Nephron progenitor cell (in vitro differentiated cells): Measurements from ENCODE around the gene CHRNB2.

Experiments used
- DNase-seq: peaks from one replicate; pipeline ENCODE4 v3.0.0; 2021
- H3K27ac Mint-ChIP-seq: 2 replicates; pipeline ENCODE4 v1.8.0; 2021; ENCODE audit warnings: mild to moderate bottlenecking, moderate library complexity, mixed read lengths
- H3K27me3 Mint-ChIP-seq: 2 replicates; pipeline ENCODE4 v1.8.0; 2021; ENCODE audit warnings: mild to moderate bottlenecking, low read depth, mixed read lengths; ENCODE audit not compliant: poor library complexity
- H3K36me3 Mint-ChIP-seq: 2 replicates; pipeline ENCODE4 v1.8.0; 2021; ENCODE audit warnings: low read depth, mixed read lengths
- H3K4me1 Mint-ChIP-seq: 2 replicates; pipeline ENCODE4 v1.8.0; 2021; ENCODE audit warnings: mixed read lengths
- H3K4me3 Mint-ChIP-seq: 2 replicates; pipeline ENCODE4 v1.8.0; 2021; ENCODE audit warnings: mild to moderate bottlenecking, moderate library complexity, mixed read lengths
- H3K9me3 Mint-ChIP-seq: 2 replicates; pipeline ENCODE4 v1.8.0; 2021; ENCODE audit warnings: mild to moderate bottlenecking, moderate library complexity, mixed read lengths
- CTCF ChIP-seq: fragments of 200-600 bp; sonication (generic); IDR thresholded peaks from 2 replicates; pipeline ENCODE4 v1.5.0; 2021; ENCODE audit warnings: antibody characterized with exemption

Gene CHRNB2

DNA sequence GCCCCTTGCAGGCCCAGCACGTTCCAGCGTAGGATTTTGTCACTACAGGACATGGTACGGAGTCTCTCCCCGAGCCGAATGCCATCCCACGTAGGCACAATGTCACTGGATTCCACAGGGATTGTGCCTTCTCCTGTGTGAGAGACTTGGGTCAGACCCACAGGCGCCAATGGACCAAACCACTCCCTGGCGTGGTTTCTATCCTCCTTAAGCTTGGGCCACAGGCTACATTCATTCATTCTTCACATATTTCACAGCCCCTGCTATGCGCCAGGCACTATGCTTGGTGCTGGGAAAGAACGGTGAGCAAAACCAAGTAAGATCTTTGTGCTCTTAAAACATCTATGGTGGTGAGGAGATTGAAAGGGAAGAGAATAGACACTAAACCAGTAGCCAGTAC lies 18.7 kb downstream of the CHRNB2 start:
- Mint-ChIP-seq H3K9me3 (no peaks in the 10 kb centered on the region), H3K27ac (no peak overlapping the region), H3K4me1 (no peaks in the 10 kb centered on the region), H3K27me3 (no peaks in the 10 kb centered on the region), H3K4me3 (no peak overlapping the region), H3K36me3 (peaks cover 83% of the 10 kb centered on the region)
- no peak for TF ChIP-seq CTCF
- DNase-seq = no peak

DNA sequence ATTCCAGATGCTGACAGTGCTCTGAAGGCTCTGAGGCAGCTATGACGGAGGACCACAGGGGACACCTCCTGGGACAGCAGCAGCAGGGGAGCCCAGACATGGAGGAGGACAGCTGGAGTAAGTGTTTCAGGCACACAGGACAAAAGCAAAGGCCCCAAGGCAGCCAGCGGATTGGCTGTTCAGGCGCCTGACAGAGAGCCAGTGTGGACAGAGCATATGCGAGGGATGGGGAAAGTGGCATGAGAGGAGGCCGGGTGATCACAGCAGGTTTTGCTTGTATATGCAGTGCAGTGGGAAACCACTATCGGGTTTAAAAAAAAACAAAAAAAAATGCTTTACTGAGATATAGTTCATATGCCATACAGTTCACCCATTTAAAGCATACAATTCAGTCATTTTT lies 19.1 kb downstream of the CHRNB2 start:
- Mint-ChIP-seq H3K36me3 (peaks cover 84% of the 10 kb centered on the region), H3K27me3 (no peaks in the 10 kb centered on the region), H3K9me3 (no peaks in the 10 kb centered on the region), H3K27ac (no peak overlapping the region), H3K4me3 (no peak overlapping the region), H3K4me1 (no peaks in the 10 kb centered on the region)
- no peak for DNase-seq
- TF ChIP-seq CTCF = no peak

- TF ChIP-seq CTCF = no peak
- no peaks in the 10 kb centered on the region for H3K9me3 Mint-ChIP-seq
- H3K27me3 Mint-ChIP-seq = peaks cover 2% of the 10 kb centered on the region
- no peak for DNase-seq
- peaks cover 79% of the 10 kb centered on the region for H3K36me3 Mint-ChIP-seq
- H3K27ac Mint-ChIP-seq = peak overlapping the region; percentile 73
- H3K4me1 Mint-ChIP-seq = no peaks in the 10 kb centered on the region
- H3K4me3 Mint-ChIP-seq = no peak overlapping the region
These were observed 22.2 kb downstream of the CHRNB2 start for GRCh38 chr1:154589780-154590179.

DNA sequence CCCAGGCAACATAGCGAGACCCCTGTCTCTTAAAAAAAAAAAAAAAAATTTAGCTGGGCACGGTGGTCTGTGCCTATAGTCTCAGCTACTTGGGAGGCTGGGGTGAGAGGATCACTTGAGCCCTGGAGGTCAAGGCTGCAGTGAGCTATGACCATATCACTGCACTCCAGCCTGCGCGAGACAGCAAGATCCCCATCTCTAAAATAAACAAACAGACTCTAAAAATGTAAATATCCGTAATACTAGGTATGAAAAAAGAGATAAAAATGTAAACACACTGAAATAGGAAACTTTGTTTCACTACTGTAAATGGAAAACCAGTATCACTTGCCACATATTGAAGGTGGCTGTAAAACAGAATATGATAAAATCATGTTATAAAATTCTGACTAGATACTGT lies 23.2 kb downstream of the CHRNB2 start:
- peaks cover 73% of the 10 kb centered on the region for H3K36me3 Mint-ChIP-seq
- no peak overlapping the region for H3K4me3 Mint-ChIP-seq
- no peak for TF ChIP-seq CTCF
- H3K27me3 Mint-ChIP-seq = peaks cover 2% of the 10 kb centered on the region
- H3K27ac Mint-ChIP-seq = no peak overlapping the region
- no peaks in the 10 kb centered on the region for H3K9me3 Mint-ChIP-seq
- DNase-seq = no peak
- no peaks in the 10 kb centered on the region for H3K4me1 Mint-ChIP-seq

DNA sequence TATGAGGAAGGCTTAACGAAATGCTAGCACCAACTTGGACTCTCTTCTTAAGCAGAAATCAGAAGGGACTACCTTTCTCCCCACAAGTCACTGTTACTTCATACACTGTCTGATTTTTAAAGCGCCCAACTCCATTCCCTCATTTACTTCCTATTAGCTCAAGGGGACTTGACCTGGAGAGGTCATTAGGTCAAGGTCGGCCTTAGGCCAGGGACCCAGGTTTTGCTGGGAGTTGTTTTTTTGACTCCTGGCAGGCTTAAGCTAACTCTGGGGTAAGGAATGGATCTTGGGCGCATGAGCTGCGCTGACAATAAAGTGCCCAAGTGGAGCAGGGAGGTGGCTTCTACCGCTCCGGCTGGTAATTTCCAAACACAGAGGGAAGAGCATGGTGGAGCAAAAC lies 23.6 kb downstream of the CHRNB2 start:
- Mint-ChIP-seq H3K9me3 (no peaks in the 10 kb centered on the region), H3K36me3 (peaks cover 69% of the 10 kb centered on the region), H3K27ac (no peak overlapping the region), H3K4me3 (no peak overlapping the region), H3K4me1 (no peaks in the 10 kb centered on the region), H3K27me3 (peaks cover 2% of the 10 kb centered on the region)
- TF ChIP-seq CTCF = no peak
- DNase-seq = no peak

GRCh38 chr1:154593390-154593789 lies 25.8 kb downstream of the CHRNB2 start:
- no peak overlapping the region for H3K4me3 Mint-ChIP-seq
- H3K4me1 Mint-ChIP-seq = no peaks in the 10 kb centered on the region
- H3K27ac Mint-ChIP-seq = peak overlapping the region; percentile 6
- DNase-seq = no peak
- peaks cover 2% of the 10 kb centered on the region for H3K27me3 Mint-ChIP-seq
- TF ChIP-seq CTCF = no peak
- H3K36me3 Mint-ChIP-seq = peaks cover 66% of the 10 kb centered on the region
- H3K9me3 Mint-ChIP-seq = no peaks in the 10 kb centered on the region
